ENCODE data around the gene WDR20. TPM values are rescaled to one million over a fixed set of nuclear protein-coding genes. Genes with fewer than 3 reads are reported as not detected.

Gene WDR20
- total and polyA plus RNA-seq, 2 of the 8 experiments (the other 6 are each of a cell fraction or from before 2014, with no cell fraction given) = 11.2 to 26.7 TPM

DNA sequence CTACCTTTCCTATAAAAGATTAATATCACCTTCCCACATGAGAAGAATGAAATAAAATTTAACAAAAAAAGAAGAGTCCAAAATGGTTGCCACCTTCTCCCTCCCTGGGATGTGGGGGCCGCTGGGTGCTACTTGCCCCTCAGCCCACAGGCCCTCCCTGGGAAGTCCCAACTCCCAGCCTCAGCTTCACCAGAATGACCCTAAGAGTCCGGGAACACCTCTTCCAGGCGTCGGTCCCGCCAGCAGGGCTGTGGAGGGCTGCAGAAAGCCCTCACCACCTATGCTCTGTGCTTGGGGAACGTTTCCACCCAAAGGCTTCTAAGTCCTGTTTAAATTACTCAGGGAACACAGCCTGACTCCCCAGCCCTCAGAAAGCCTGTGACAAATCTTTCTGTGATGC lies 93.4 kb downstream of the WDR20 start (continued):
- TF ChIP-seq CHD7 (IDR thresholded peaks at IDR 0.05; ENCODE audit: insufficient replicate concordance, low read length) = no peak
- no peak for TF ChIP-seq RNF2 (IDR thresholded peaks at IDR 0.05; ENCODE audit: borderline replicate concordance, low read depth, low read length, missing control alignments, poor library complexity, severe bottlenecking)
- no peak for TF ChIP-seq POLR2AphosphoS5 (IDR thresholded peaks at IDR 0.05; ENCODE audit: low read depth, low read length)
- no peak for TF ChIP-seq CEBPB (IDR thresholded peaks at IDR 0.05; ENCODE audit: low read depth, low read length)
